CD4-positive, alpha-beta memory T cell (primary cell): ENCODE results near the gene VPREB3. TPM values are rescaled to one million over a fixed set of nuclear protein-coding genes. Genes with fewer than 3 reads are reported as not detected.

Experiments
- CTCF ChIA-PET: fragments of 350-600 bp; sonication (Branson Sonifier 250); formaldehyde crosslinking; loops from one replicate; lab custom pipeline; 2021; ENCODE audit warnings: inconsistent platforms; ENCODE audit not compliant: partially characterized antibody; lab: Charles Lee
- POLR2A ChIA-PET: fragments of 350-600 bp; sonication (Branson Sonifier 250); formaldehyde crosslinking; loops from one replicate; lab custom pipeline; 2021; ENCODE audit not compliant: partially characterized antibody; lab: Charles Lee
- DNase-seq, 5 donors: peaks; one replicate each; pipeline versions ENCODE4 v3.0.0 to v3.0.0-alpha.2; 2020 to 2022; ENCODE audit warnings: mixed read lengths in 1 of 5
- H3K27ac ChIP-seq: one replicate; pipeline ENCODE4 v1.7.0; 2013; ENCODE audit warnings: low read depth, low read length
- H3K27me3 ChIP-seq: 2 replicates; pipeline ENCODE4 v1.7.0; 2013; ENCODE audit warnings: mild to moderate bottlenecking, low read length, moderate library complexity; ENCODE audit not compliant: insufficient read depth
- H3K36me3 ChIP-seq: 2 replicates; pipeline ENCODE4 v1.7.0; 2013; ENCODE audit warnings: mild to moderate bottlenecking, low read length, moderate library complexity; ENCODE audit not compliant: insufficient read depth
- H3K4me1 ChIP-seq: 2 replicates; pipeline ENCODE4 v1.7.0; 2013; ENCODE audit warnings: mild to moderate bottlenecking, low read length, moderate library complexity; ENCODE audit not compliant: insufficient read depth
- H3K4me3 ChIP-seq, 2 donors: one replicate each; pipeline ENCODE4 v1.7.0; 2013; ENCODE audit warnings: low read length in 2 of 2, mild to moderate bottlenecking in 1 of 2
- H3K9me3 ChIP-seq, 2 donors: one replicate each; pipeline ENCODE4 v1.7.0; 2013; ENCODE audit warnings: low read length in 2 of 2, control low read depth in 1 of 2; ENCODE audit not compliant: control insufficient read depth in 1 of 2
- H3K27ac Mint-ChIP-seq, 7 donors: one replicate each; pipeline ENCODE4 v1.8.0; 2020 to 2021; ENCODE audit warnings: mixed read lengths in 7 of 7, mild to moderate bottlenecking in 6 of 7, inconsistent platforms in 3 of 7, moderate library complexity in 3 of 7
- H3K27me3 Mint-ChIP-seq, 2 donors: one replicate each; pipeline ENCODE4 v1.8.0; 2020 to 2021; ENCODE audit warnings: mixed read lengths in 2 of 2
- H3K36me3 Mint-ChIP-seq, 2 donors: one replicate each; pipeline ENCODE4 v1.8.0; 2020 to 2021; ENCODE audit warnings: mixed read lengths in 2 of 2, inconsistent platforms in 1 of 2, mild to moderate bottlenecking in 1 of 2
- H3K4me1 Mint-ChIP-seq, 4 donors: one replicate each; pipeline ENCODE4 v1.8.0; 2020 to 2021; ENCODE audit warnings: mixed read lengths in 4 of 4, mild to moderate bottlenecking in 1 of 4
- H3K4me3 Mint-ChIP-seq, 8 donors: one replicate each; pipeline ENCODE4 v1.8.0; 2020 to 2021; ENCODE audit warnings: mixed read lengths in 8 of 8, mild to moderate bottlenecking in 7 of 8, moderate library complexity in 6 of 8, inconsistent platforms in 3 of 8
- H3K9me3 Mint-ChIP-seq, 8 donors: one replicate each; pipeline ENCODE4 v1.8.0; 2020 to 2021; ENCODE audit warnings: mixed read lengths in 8 of 8, mild to moderate bottlenecking in 5 of 8, inconsistent platforms in 3 of 8, moderate library complexity in 1 of 8
- intact Hi-C: fragments of 100-400 bp; cut with micrococcal nuclease; formaldehyde crosslinking; loops from one replicate; pipeline ENCODE4 v1.15.1; 2023
- polyA plus RNA-seq, 2 donors: library from polyadenylated mRNA; unstranded; fragments of 300-500 nt; fragmentation: Illumina TruSeq; gene quantifications; one replicate each; pipeline ENCODE4 v1.2.3, GENCODE V29; 2021
- total RNA-seq, 2 experiments: library from RNA; stranded (reverse); gene quantifications; one replicate each; pipeline ENCODE4 v1.2.3, GENCODE V29; 2021

The VPREB3 gene
- total and polyA plus RNA-seq, 4 experiments from 2014 or later: 1.2 to 5.5 TPM; not detected in 2

GRCh38 chr22:23720855-23721254, 33.4 kb downstream of the VPREB3 start:
- ChIA-PET POLR2A (no interaction called here), CTCF (interaction anchor here (0.8 to 1.5 kb wide), 2 partner anchors 46 to 126 kb away, joined by 3 read pairs; no protein-coding TSS in a partner anchor)
- H3K4me3 ChIP-seq: no peak overlapping the region
- intact Hi-C loops: no loop called here
- no peaks in the 10 kb centered on the region for H3K36me3 ChIP-seq
- Mint-ChIP-seq H3K4me3 (no peak overlapping the region), H3K4me1 (peaks cover 4 to 13% (median 5%) of the 10 kb centered on the region in 4 donors), H3K9me3 (peaks cover 0 to 2% (median 0%) of the 10 kb centered on the region in 8 donors), H3K27ac (no peak overlapping the region), H3K27me3 (peaks cover 0 to 6% of the 10 kb centered on the region in 2 donors), H3K36me3 (no peaks in the 10 kb centered on the region)
- DNase-seq: no peak
- no peaks in the 10 kb centered on the region for H3K9me3 ChIP-seq
- H3K27me3 ChIP-seq: no peaks in the 10 kb centered on the region
- H3K27ac ChIP-seq: no peak overlapping the region
- peaks cover 12% of the 10 kb centered on the region for H3K4me1 ChIP-seq

- H3K4me3 ChIP-seq: no peak overlapping the region
- H3K27me3 Mint-ChIP-seq: peaks cover 0 to 2% of the 10 kb centered on the region in 2 donors
- peak overlapping the region in 5 of 8 donors; percentile 15 to 54 (median 34) for H3K4me3 Mint-ChIP-seq
- DNase-seq: no peak
- H3K9me3 ChIP-seq: no peaks in the 10 kb centered on the region
- ChIA-PET POLR2A (interaction anchor here (1.0 to 3.2 kb wide), 4 partner anchors 21 to 69 kb away, joined by 3 to 76 read pairs (median 10); partner anchors contain the start of genes SMARCB1 and ZNF70), CTCF (interaction anchor here (0.6 to 0.9 kb wide), 2 partner anchors 32 to 39 kb away, joined by 3 read pairs; partner anchors contain the start of gene ZNF70)
- peak overlapping the region in 2 of 7 donors; percentile 63 to 75 for H3K27ac Mint-ChIP-seq
- intact Hi-C loops: loop anchor here (5.0 kb wide), 3 partner anchors 34 to 119 kb away; partner anchors contain the start of genes DERL3, SMARCB1, VPREB3 and ZNF70
- H3K36me3 ChIP-seq: peaks cover 10% of the 10 kb centered on the region
- no peak overlapping the region for H3K27ac ChIP-seq
- no peaks in the 10 kb centered on the region for H3K27me3 ChIP-seq
- H3K36me3 Mint-ChIP-seq: peaks cover 6 to 10% of the 10 kb centered on the region in 2 donors
- peaks cover 7 to 28% (median 13%) of the 10 kb centered on the region in 4 donors for H3K4me1 Mint-ChIP-seq
- peaks cover 21% of the 10 kb centered on the region for H3K4me1 ChIP-seq
- peaks cover 0 to 2% (median 0%) of the 10 kb centered on the region in 8 donors for H3K9me3 Mint-ChIP-seq
Measured at GRCh38 chr22:23718371-23719165, 35.7 kb downstream of the VPREB3 start.

- Histone ChIP-seq H3K4me1 (peaks cover 21% of the 10 kb centered on the region), H3K9me3 (no peaks in the 10 kb centered on the region), H3K36me3 (peaks cover 20% of the 10 kb centered on the region), H3K27ac (peak overlapping the region; percentile 77), H3K4me3 (peak overlapping the region; percentile 62 to 69), H3K27me3 (no peaks in the 10 kb centered on the region)
- Mint-ChIP-seq H3K27me3 (no peaks in the 10 kb centered on the region), H3K9me3 (no peaks in the 10 kb centered on the region), H3K27ac (peak overlapping the region; percentile 60 to 93 (median 87)), H3K36me3 (peaks cover 6 to 18% of the 10 kb centered on the region in 2 donors), H3K4me3 (peak overlapping the region; percentile 73 to 87 (median 84)), H3K4me1 (peaks cover 7 to 28% (median 13%) of the 10 kb centered on the region in 4 donors)
- intact Hi-C loops: loop anchor here (2.0 to 5.0 kb wide), 4 partner anchors 20 to 120 kb away; partner anchors contain the start of genes DERL3, SMARCB1, VPREB3 and ZNF70
- ChIA-PET CTCF (interaction anchor here (1.4 to 2.4 kb wide), 2 partner anchors 21 to 132 kb away, joined by 7 to 8 read pairs; no protein-coding TSS in a partner anchor), POLR2A (interaction anchor here (0.7 to 3.2 kb wide), 9 partner anchors 15 to 197 kb away, joined by 3 to 76 read pairs (median 4); partner anchors contain the start of genes SLC2A11, SMARCB1, VPREB3 and ZNF70)
- DNase-seq: peak; percentile 77 to 83 (median 81)
Measured at GRCh38 chr22:23716811-23717801, 37.1 kb downstream of the VPREB3 start.

DNA sequence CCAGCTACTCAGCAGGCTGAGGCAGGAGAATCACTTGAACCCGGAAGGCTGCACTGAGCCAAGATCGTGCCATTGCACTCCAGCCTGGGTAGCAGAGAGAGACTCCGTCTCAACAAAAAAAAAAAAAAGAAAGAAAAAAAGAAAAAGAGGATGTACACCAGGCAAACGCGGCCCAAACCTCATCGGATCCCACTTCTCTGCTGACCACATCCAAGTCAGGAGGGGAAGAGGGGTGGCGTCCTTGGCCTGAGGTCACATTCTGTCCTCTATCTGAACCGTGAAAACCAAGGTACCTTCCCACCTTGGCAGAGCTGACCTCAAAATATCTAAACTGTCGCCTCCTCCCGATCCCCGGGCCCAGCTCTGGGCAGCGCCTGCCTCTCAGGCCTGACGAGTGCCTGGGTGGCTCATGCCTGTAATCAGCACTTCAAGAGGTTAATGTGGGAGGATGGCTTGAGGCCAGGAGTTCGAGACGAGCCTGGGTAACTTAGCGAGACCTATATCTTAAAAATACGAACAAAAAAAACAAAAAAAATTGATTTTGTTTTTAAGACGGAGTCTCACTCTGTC, 38.3 kb downstream of the VPREB3 start:
- Mint-ChIP-seq H3K4me3 (peak overlapping the region; percentile 68 to 86 (median 78)), H3K36me3 (peaks cover 13 to 29% of the 10 kb centered on the region in 2 donors), H3K27me3 (no peaks in the 10 kb centered on the region), H3K4me1 (peaks cover 10 to 28% (median 18%) of the 10 kb centered on the region in 4 donors), H3K27ac (peak overlapping the region in 6 of 7 donors; percentile 24 to 81 (median 64)), H3K9me3 (no peaks in the 10 kb centered on the region)
- H3K9me3 ChIP-seq: no peaks in the 10 kb centered on the region
- H3K4me1 ChIP-seq: peaks cover 21% of the 10 kb centered on the region
- no peaks in the 10 kb centered on the region for H3K27me3 ChIP-seq
- ChIA-PET POLR2A (interaction anchor here (2.0 to 3.2 kb wide), 3 partner anchors 18 to 35 kb away, joined by 7 to 76 read pairs (median 14); partner anchors contain the start of gene ZNF70), CTCF (interaction anchor here (2.4 kb wide), 1 partner anchor 134 kb away, joined by 7 read pairs; no protein-coding TSS in a partner anchor)
- H3K36me3 ChIP-seq: peaks cover 30% of the 10 kb centered on the region
- DNase-seq: no peak
- peak overlapping the region in 1 of 2 donors; percentile 62 for H3K4me3 ChIP-seq
- H3K27ac ChIP-seq: peak overlapping the region; percentile 77
- intact Hi-C loops: loop anchor here (2.0 to 5.0 kb wide), 4 partner anchors 19 to 121 kb away; partner anchors contain the start of genes DERL3, SMARCB1, VPREB3 and ZNF70

DNA sequence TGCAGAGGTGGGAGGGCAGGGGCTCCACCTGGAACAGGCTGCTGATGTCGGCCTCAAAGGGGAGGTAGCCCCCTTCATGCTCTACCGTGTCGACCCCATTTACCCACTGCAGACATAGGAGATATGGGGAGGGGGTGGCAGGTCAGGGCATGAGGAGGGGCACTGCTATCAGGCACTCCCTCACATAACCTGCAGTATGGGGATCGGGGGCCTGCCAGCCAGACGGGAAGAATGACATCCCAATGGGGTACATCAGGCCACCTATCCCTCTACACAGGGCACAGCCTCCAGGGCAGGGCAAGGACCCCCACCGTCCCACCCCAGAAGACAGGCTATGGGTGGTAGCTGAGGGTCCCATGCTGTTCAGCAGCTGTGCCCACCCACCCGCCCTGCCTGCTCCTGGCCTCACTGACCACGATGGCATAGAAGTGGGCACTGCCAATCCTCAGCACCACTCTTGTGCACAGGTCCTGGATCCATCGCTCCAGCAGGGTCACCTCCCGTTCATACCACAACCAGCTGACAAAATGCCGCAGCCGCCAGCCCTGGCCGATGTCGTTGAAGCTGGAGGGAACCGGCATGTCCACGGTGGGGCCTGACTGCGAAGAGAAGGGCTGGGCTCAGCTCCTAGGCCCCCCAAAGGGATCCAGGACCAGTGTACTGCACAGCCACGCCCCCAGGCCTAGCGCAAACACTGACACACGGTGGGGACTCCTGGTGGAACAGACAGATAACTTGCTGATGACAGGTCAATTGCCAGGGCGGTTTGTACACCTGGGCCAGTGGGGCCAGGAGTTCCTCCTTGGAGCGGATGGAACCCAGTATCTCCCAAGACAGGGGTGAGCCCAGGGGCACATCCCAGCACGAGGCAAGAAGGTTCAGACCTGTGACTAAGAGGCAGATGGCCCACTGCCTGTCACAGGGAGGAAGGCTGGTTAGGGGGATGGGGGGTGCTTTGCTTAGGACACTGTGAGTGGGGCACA, 39.3 kb downstream of the VPREB3 start:
- H3K4me1 Mint-ChIP-seq: peaks cover 16 to 35% (median 23%) of the 10 kb centered on the region in 4 donors
- H3K27me3 Mint-ChIP-seq: no peaks in the 10 kb centered on the region
- ChIA-PET POLR2A (interaction anchor here (5.7 kb wide), 1 partner anchor 18 kb away, joined by 31 read pairs; no protein-coding TSS in a partner anchor), CTCF (no interaction called here)
- no peak for DNase-seq
- no peaks in the 10 kb centered on the region for H3K9me3 Mint-ChIP-seq
- peak overlapping the region; percentile 64 to 86 (median 75) for H3K4me3 Mint-ChIP-seq
- H3K27ac Mint-ChIP-seq: peak overlapping the region in 5 of 7 donors; percentile 55 to 84 (median 60)
- Histone ChIP-seq H3K36me3 (peaks cover 39% of the 10 kb centered on the region), H3K4me3 (no peak overlapping the region), H3K9me3 (no peaks in the 10 kb centered on the region), H3K27ac (no peak overlapping the region), H3K4me1 (peaks cover 21% of the 10 kb centered on the region), H3K27me3 (no peaks in the 10 kb centered on the region)
- peaks cover 23 to 39% of the 10 kb centered on the region in 2 donors for H3K36me3 Mint-ChIP-seq
- intact Hi-C loops: loop anchor here (5.0 kb wide), 3 partner anchors 37 to 122 kb away; partner anchors contain the start of genes DERL3, SMARCB1, VPREB3 and ZNF70
